Measurements from ENCODE around the gene DHX58. TPM values are rescaled to one million over a fixed set of nuclear protein-coding genes. Genes with fewer than 3 reads are reported as not detected.

DHX58 gene
- total RNA-seq, 1 donor from 2014 or later, result 1.7 TPM

GRCh38 chr17:42072323-42073187, 40.0 kb downstream of the DHX58 start:
- Histone ChIP-seq H3K9me3 (no peaks in the 10 kb centered on the region), H3K36me3 (no peaks in the 10 kb centered on the region), H3K4me1 (peaks cover 0 to 3% of the 10 kb centered on the region in 2 donors), H3K27ac (no peak overlapping the region), H3K27me3 (no peaks in the 10 kb centered on the region), H3K4me3 (peak overlapping the region; percentile 39 to 45)
- no peak for TF ChIP-seq CTCF (IDR thresholded peaks at IDR 0.05)
- intact Hi-C loops (cut with DNase I), result no loop called here
- no peak for DNase-seq (ENCODE audit: low spot score in 2 of 2)

GRCh38 chr17:42071810-42072209, 40.7 kb downstream of the DHX58 start:
- peaks cover 0 to 3% of the 10 kb centered on the region in 2 donors for H3K4me1 ChIP-seq
- intact Hi-C loops (cut with DNase I), result no loop called here
- H3K4me3 ChIP-seq, result peak overlapping the region in 1 of 2 donors; percentile 45
- no peaks in the 10 kb centered on the region for H3K36me3 ChIP-seq
- no peak for DNase-seq (ENCODE audit: low spot score in 2 of 2)
- H3K27me3 ChIP-seq, result no peaks in the 10 kb centered on the region
- H3K9me3 ChIP-seq, result no peaks in the 10 kb centered on the region
- no peak for TF ChIP-seq CTCF (IDR thresholded peaks at IDR 0.05)
- H3K27ac ChIP-seq, result no peak overlapping the region

- intact Hi-C loops (cut with DNase I), result no loop called here
- H3K27me3 ChIP-seq, result no peaks in the 10 kb centered on the region
- no peak for DNase-seq (ENCODE audit: low spot score in 2 of 2)
Observed at GRCh38 chr17:42068979-42069378, 43.5 kb downstream of the DHX58 start.

GRCh38 chr17:42067371-42068091, 45.0 kb downstream of the DHX58 start:
- peak; percentile 68 to 86 (median 84) for TF ChIP-seq CTCF (IDR thresholded peaks at IDR 0.05)
- Histone ChIP-seq H3K36me3 (no peaks in the 10 kb centered on the region), H3K4me1 (peaks cover 0 to 3% of the 10 kb centered on the region in 2 donors), H3K9me3 (no peaks in the 10 kb centered on the region), H3K27ac (no peak overlapping the region), H3K4me3 (no peak overlapping the region), H3K27me3 (no peaks in the 10 kb centered on the region)
- intact Hi-C loops (cut with DNase I), result loop anchor here (1.0 kb wide), 2 partner anchors 34 to 49 kb away; no protein-coding TSS in a partner anchor
- DNase-seq (ENCODE audit: low spot score in 2 of 2), result peak in 1 of 2 donors; percentile 73

More at GRCh38 chr17:42068979-42069378, 43.5 kb downstream of the DHX58 start:
- TF ChIP-seq CTCF (IDR thresholded peaks at IDR 0.05), result no peak
- Histone ChIP-seq H3K36me3 (no peaks in the 10 kb centered on the region), H3K9me3 (no peaks in the 10 kb centered on the region), H3K4me3 (no peak overlapping the region), H3K27ac (no peak overlapping the region), H3K4me1 (peaks cover 0 to 3% of the 10 kb centered on the region in 2 donors)

GRCh38 chr17:42065201-42065600, 47.3 kb downstream of the DHX58 start:
- intact Hi-C loops (cut with DNase I), result no loop called here
- no peak overlapping the region for H3K27ac ChIP-seq
- H3K36me3 ChIP-seq, result no peaks in the 10 kb centered on the region
- no peak for TF ChIP-seq CTCF (IDR thresholded peaks at IDR 0.05)
- H3K9me3 ChIP-seq, result no peaks in the 10 kb centered on the region
- H3K4me1 ChIP-seq, result no peaks in the 10 kb centered on the region
- H3K4me3 ChIP-seq, result no peak overlapping the region
- no peak for DNase-seq (ENCODE audit: low spot score in 2 of 2)
- no peaks in the 10 kb centered on the region for H3K27me3 ChIP-seq

All from ascending aorta (tissue), 2 donors.